GM21447 (cell line): ENCODE measurements around the gene GPR75.

Experiments
- ATAC-seq: cut with Tn5 transposase; IDR thresholded peaks from one replicate; pipeline ENCODE4 v1.9.1; 2021; ENCODE audit not compliant: unreplicated experiment

Gene GPR75

GRCh38 chr2:53859206-53860181 lies at the start of gene GPR75:
Gene GPR75, minus strand, starts transcription at chr2:53859967. Its CDS starts 5,211 bp downstream, at chr2:53854756.
- no peak for ATAC-seq

GRCh38 chr2:53907582-53907981 lies 47.8 kb upstream of the GPR75 start:
- ATAC-seq, result no peak

- ATAC-seq, result no peak
These were observed 45.6 kb upstream of the GPR75 start for GRCh38 chr2:53905396-53905795.

GRCh38 chr2:53903011-53903410 lies 43.2 kb upstream of the GPR75 start:
- ATAC-seq, result no peak

GRCh38 chr2:53901192-53901591 lies 41.4 kb upstream of the GPR75 start:
- ATAC-seq, result no peak

- no peak for ATAC-seq
These were observed 37.1 kb upstream of the GPR75 start for GRCh38 chr2:53896864-53897263.

GRCh38 chr2:53886406-53887280 lies 26.9 kb upstream of the GPR75 start:
- no peak for ATAC-seq

- no peak for ATAC-seq
These were observed 25.1 kb upstream of the GPR75 start for GRCh38 chr2:53884883-53885282.

GRCh38 chr2:53881986-53882385 lies 22.2 kb upstream of the GPR75 start:
- ATAC-seq, result no peak

- no peak for ATAC-seq
These were observed 21.6 kb upstream of the GPR75 start for GRCh38 chr2:53881360-53881759.

- ATAC-seq, result no peak
These were observed 21.0 kb upstream of the GPR75 start for GRCh38 chr2:53880756-53881155.

GRCh38 chr2:53877556-53877955 lies 17.8 kb upstream of the GPR75 start:
- no peak for ATAC-seq

- no peak for ATAC-seq
These were observed 17.3 kb upstream of the GPR75 start for GRCh38 chr2:53877112-53877511.

- ATAC-seq, result no peak
These were observed 14.7 kb upstream of the GPR75 start for GRCh38 chr2:53874401-53874950.

GRCh38 chr2:53867773-53868172 lies 8.0 kb upstream of the GPR75 start:
- no peak for ATAC-seq

GRCh38 chr2:53867169-53867568 lies 7.4 kb upstream of the GPR75 start:
- no peak for ATAC-seq

GRCh38 chr2:53865962-53866361 lies 6.2 kb upstream of the GPR75 start:
- no peak for ATAC-seq

GRCh38 chr2:53865264-53865663 lies 5.5 kb upstream of the GPR75 start:
- ATAC-seq, result no peak

GRCh38 chr2:53863538-53864227 lies 3.9 kb upstream of the GPR75 start:
- no peak for ATAC-seq

GRCh38 chr2:53861824-53862223 lies 2.1 kb upstream of the GPR75 start:
- no peak for ATAC-seq

GRCh38 chr2:53856272-53856671 lies 3.5 kb downstream of the GPR75 start:
- ATAC-seq, result no peak
